ENCODE measurements around the gene FUBP1.

- TF ChIP-seq, protein P1, sequence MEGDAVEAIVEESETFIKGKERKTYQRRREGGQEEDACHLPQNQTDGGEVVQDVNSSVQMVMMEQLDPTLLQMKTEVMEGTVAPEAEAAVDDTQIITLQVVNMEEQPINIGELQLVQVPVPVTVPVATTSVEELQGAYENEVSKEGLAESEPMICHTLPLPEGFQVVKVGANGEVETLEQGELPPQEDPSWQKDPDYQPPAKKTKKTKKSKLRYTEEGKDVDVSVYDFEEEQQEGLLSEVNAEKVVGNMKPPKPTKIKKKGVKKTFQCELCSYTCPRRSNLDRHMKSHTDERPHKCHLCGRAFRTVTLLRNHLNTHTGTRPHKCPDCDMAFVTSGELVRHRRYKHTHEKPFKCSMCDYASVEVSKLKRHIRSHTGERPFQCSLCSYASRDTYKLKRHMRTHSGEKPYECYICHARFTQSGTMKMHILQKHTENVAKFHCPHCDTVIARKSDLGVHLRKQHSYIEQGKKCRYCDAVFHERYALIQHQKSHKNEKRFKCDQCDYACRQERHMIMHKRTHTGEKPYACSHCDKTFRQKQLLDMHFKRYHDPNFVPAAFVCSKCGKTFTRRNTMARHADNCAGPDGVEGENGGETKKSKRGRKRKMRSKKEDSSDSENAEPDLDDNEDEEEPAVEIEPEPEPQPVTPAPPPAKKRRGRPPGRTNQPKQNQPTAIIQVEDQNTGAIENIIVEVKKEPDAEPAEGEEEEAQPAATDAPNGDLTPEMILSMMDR (IDR thresholded peaks at IDR 0.05), result no peak
- no peak for TF ChIP-seq POLR2A (IDR thresholded peaks at IDR 0.05)
Observed at GRCh38 chr1:77987919-77988318, 9.0 kb upstream of the FUBP1 start.
